GM18858 (cell line): ENCODE measurements around the gene C1orf174.
A peak's percentile ranks its signal among the peaks of the same experiment; 100 is the strongest.

ENCODE experiments used
- ATAC-seq: cut with Tn5 transposase; IDR thresholded peaks from one replicate; pipeline ENCODE4 v1.9.1; 2021; ENCODE audit not compliant: unreplicated experiment

Gene C1orf174

DNA sequence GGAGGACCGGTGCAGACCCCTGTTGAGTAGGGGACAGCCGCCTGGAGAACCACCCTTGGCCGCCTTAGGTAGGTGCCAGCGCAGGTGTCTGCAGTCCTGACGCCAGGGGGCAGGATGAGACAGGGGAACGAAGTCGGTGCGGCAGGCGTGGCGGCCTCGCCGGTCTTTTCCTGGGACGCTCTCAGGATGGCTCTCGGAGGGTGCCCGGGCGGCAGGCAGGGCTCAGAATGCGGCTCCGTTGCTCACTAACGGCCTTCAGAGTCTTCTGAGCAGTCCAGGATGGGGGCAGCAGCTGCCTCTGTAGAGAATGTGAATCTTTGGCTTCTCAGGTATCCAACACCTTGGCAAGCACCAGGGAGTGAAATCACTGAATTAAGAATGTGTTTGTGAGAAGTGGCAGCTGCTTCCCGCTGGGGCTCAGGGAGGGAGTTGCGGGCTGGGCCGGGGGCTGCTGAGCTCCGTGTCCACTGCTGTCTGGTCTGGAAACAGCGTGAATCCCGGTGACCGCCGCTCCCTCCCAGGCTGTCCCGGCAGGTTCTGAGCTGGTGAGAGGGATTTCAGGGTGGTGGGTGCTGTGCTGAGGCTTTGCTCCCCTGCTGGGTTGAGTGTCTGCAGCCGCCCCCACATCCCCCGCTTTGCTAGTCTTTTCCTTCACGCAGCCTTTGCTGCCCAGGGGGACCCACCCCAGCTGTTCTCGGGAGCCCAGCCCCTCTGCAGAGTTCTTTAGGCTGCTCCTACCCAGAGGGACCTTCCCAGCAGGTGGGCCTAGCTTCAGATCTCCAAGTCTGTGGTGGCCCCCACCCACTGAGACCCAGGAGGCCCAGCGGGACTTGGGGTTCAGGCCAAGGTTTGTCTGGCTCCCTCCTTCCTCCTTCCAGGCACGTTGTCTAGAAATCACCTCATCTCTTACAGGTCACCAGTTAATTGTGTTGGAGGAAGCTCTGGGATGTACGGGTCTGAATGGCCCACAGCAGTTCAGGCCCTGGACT is 11.1 kb upstream of the C1orf174 start:
- ATAC-seq: no peak

DNA sequence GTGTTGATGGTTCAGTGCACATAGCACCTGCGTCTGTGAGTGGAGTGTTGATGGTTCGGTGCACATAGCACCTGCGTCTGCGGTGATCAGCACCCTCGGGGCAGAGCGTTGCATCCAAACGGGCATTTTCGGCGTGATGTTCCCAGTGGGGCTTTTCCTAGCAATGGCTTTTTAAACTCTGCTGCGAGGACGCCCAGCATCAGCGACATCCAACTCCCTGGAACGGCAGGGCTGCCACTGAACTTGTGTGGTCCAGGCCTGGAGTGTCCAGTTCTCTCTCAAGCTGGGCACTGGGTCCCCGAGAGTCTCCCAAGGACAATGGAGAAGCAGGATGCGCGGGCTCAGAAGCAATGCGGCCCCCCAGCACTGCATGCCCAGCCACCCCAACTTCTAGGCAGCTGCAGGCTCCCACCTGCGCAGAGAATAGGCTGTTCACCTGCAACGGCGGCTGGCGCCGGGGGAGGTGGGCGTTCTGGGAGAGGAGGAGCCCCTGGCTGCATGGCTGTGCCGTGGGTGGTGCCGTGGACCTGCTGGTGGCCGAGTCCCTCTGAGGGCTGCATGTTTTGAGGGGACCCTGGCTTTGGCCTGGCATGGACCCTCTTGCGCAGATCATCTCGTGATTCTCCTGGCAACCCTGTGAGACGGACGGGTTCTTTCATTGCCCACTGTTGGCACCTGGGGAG is 10.1 kb upstream of the C1orf174 start:
- ATAC-seq: no peak

GRCh38 chr1:3909615-3910014 is 9.5 kb upstream of the C1orf174 start:
- ATAC-seq: no peak

DNA sequence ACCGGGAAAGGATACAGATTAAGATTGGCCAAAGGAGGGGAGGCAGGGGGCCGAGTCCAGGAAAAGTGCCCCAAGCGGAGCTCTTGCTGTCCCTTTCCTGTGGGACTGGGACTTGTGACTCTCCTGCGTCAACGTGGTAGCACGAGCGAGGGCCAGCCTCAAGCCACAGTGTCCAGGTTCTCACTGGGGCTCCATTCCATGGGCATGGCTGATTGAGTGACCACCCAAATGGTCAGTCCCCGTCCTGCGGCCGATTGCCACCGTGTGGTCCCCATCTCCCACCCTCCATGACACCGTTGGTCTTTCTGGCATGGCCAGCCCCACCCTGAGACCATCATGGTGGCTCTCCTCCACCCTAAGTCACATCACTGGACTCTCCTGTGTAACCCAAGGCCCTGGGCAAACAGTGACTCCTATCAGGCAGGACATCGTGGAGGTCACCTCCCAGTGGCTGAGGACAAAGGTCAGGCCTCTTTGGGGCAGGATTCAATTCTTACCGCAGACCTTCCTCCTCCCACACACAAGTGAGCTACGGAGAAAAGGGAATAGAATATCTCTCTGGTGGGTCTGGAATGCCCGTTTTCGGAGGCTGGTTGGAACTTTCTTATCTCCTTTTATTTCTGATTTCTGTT is 8.9 kb upstream of the C1orf174 start:
- no peak for ATAC-seq

GRCh38 chr1:3907621-3908165 is 7.6 kb upstream of the C1orf174 start:
- no peak for ATAC-seq

DNA sequence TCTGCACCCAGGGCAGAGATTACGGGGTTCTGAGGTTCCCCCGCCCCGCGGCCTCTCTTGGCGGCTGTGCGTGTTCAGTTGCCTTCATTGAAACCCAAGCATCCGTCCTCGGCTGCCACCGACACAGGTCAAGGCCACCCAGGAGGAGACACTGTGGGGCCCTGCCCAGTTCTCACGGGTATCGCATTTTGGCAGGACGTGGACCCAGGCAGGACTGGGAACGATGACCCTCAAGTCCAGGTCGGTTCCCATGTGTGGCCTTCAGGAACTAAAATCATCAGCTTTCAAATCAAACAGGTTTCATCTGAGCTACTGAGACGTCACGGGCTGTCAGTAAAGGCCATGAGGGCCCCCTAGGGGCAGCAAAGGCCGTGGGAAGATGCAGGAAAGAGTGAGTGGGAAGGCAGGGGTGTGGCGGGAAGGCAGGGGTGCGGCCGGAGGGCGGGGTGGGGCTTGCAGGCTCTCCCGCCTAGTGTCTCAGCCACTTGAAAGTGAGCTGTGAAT is 7.0 kb upstream of the C1orf174 start:
- ATAC-seq: no peak

GRCh38 chr1:3906672-3907020 is 6.6 kb upstream of the C1orf174 start:
- ATAC-seq: no peak

- no peak for ATAC-seq
Measured at GRCh38 chr1:3905953-3906671, 6.0 kb upstream of the C1orf174 start.

- no peak for ATAC-seq
Measured at GRCh38 chr1:3905266-3905952, 5.3 kb upstream of the C1orf174 start.

DNA sequence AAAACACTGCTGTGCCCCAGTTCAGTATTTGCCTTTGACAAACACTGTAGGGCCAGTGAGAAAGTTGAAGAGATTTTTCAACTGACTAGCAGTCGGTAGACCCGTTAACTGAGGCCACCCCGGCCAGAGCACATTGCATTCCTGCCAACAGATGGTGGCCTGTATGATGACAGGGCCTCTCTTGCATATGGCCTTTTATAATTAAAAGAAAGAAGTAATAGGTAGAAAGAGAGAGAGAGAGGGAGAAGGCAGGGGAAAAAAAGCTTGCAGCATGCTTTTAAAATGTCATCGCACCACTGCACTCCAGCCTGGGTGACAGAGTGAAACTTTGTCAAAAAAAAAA is 4.7 kb upstream of the C1orf174 start:
- ATAC-seq: no peak

GRCh38 chr1:3904006-3904842 is 4.2 kb upstream of the C1orf174 start:
- ATAC-seq: no peak

DNA sequence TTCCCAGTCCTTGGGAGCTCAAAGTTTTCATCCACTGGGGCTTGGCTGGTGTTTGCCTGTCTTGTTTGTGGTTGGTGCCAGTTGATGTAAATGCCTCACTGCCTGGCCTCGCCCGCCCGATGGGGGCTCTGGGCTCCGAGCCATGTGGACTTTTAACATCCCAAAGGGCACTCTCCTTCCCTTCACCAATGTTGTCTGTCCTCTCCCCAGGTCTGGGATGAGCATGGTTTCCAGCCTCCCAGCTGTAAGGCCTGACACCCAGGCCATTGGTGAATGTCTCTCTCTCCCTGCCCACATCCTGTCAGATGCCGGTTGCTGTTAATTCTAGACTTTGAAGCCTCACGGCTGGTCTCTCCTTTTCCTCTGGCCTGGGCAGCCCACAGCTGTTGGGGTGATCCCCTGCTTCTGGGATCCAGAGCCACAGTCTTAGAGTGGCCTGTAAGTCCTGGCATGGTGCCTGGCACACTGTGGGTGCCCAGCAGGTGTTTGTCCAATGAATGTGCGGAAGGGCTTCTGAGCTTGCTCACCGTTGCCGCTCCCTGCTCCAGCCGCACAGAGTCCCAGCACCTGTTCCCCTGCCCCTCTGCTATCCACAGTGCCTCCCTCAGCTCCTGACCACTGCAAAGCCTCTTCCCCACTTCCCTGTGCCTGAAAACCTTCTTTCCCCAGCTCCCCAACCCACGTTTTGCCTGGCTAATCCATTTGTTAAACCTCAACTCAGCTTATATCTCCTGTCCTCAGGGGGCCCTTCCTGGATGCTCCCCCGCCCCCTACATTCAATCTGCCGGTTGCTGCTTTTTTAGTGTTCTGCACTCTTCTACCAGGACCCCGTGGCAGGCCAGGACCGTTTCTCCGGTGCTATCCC is 3.3 kb upstream of the C1orf174 start:
- ATAC-seq: no peak

DNA sequence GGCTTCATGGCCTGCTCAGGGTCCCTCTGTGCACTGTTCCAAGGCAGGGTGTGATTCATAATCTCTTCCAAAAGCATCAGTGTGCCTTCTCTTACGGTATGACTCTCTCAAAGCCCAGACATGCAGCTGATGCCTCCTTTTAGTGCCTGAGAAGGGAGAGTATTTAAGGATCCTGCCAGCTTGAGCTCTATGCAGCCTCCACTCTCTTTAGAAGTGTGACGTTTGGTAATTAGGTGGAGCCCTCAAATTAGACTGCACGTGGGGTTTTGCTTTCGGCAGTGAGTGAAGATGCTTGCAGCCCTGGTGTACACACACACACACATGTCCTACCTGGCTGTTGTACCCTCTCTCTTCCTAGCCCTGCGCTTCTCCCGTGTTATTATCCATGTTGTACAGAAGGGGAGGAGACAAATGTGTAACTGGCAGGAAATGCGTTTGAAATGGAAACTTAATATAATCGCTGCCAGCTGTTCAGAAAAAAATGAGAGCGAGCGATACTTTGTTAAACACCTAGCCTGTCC is 2.6 kb upstream of the C1orf174 start:
- no peak for ATAC-seq

DNA sequence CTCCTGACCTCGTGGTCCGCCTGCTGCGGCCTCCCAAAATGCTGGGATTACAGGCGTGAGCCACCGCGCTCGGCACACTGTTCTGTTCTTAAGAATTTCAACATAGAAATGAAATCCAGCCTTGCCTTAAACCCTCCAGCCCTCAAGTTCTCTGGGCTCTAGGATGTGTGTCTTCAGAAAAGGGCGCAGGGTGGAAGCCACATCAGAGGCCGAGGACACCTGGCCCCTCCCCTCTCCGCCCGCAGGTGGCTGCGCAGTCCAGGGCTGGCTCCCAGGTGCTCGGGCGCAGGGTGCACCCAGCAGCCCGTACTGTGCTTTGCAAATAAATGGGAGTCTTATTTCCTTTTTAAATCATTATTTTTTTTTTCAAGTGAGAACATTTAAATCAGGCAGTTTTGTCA is 2.0 kb upstream of the C1orf174 start:
- ATAC-seq: no peak

- ATAC-seq: peak; percentile 36
Measured at GRCh38 chr1:3900969-3901529, 977 bp upstream of the C1orf174 start.

- ATAC-seq: no peak
Measured at GRCh38 chr1:3899754-3900149, 320 bp downstream of the C1orf174 start.

DNA sequence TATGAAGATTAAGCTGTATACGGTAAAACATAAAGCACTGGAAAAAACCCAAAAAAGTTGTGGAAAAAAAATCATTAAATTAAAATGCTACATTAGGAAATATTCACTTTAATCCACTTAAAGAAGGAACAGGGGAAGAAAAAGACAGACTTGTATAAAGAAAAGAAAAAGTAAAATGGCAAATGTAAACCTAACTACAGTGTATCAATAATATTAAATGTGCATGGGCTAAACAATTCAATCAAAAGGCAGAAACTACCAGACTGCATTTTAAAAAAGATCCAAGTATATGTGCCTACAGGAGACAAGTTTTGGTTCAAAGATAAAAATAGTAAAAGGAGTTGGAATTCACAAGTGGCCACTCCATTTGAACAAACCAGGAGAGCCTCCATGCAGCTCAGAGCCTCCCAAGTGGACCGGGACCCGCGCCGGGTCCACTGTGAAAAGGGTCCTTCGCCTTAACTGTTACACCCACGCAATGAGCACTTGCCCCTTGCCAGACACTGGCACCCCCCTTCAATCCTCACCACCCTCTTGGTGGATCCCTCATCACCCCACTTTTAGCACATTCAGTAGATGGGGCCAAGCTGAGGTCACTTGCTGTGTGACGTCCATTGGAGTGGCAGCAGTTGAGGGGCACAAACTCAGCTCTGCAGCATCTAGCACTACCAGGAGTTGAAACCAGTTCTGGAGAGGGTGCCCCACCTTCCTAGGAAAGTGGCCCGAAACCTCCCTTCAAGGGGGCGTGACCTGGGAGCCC is 898 bp downstream of the C1orf174 start:
- no peak for ATAC-seq
